Neural cell (in vitro differentiated cells): ENCODE data around the gene GRAMD4. TPM values are rescaled to one million over a fixed set of nuclear protein-coding genes. Genes with fewer than 3 reads are reported as not detected.

Experiments used
- H2AFZ ChIP-seq: fragments of 200-600, 300-800 bp; sonication (generic), shearing (Covaris generic); 2 replicates; pipeline ENCODE4 v1.6.0; 2014; ENCODE audit warnings: low read depth, mild to moderate bottlenecking, antibody characterized with exemption, low read length, moderate library complexity
- H3F3A ChIP-seq: fragments of 200-600 bp; shearing (Covaris generic); 2 replicates; pipeline ENCODE4 v1.6.1; 2016; ENCODE audit warnings: mild to moderate bottlenecking, moderate library complexity, mixed read lengths, antibody characterized with exemption, low read length; ENCODE audit not compliant: insufficient read depth, poor library complexity, severe bottlenecking
- H3K27ac ChIP-seq: fragments of 200-600, 300-800 bp; sonication (generic), shearing (Covaris generic); 2 replicates; pipeline ENCODE4 v1.5.1; 2014; ENCODE audit warnings: mild to moderate bottlenecking, low read length, moderate library complexity
- H3K27me3 ChIP-seq: fragments of 300-800, 200-600 bp; sonication (generic), shearing (Covaris generic); 2 replicates; pipeline ENCODE4 v1.6.0; 2014; ENCODE audit warnings: mild to moderate bottlenecking, low read depth, low read length, moderate library complexity; ENCODE audit not compliant: insufficient read depth
- H3K36me3 ChIP-seq: fragments of 300-800, 200-600 bp; sonication (generic), shearing (Covaris generic); 2 replicates; pipeline ENCODE4 v1.5.1; 2014; ENCODE audit warnings: mild to moderate bottlenecking, antibody characterized with exemption, low read length, moderate library complexity; ENCODE audit not compliant: insufficient read depth
- H3K4me2 ChIP-seq: fragments of 300-800, 200-600 bp; sonication (generic), shearing (Covaris generic); 2 replicates; pipeline ENCODE4 v1.6.0; 2014; ENCODE audit warnings: mild to moderate bottlenecking, low read length
- H3K4me3 ChIP-seq: fragments of 300-800, 200-600 bp; sonication (generic), shearing (Covaris generic); 2 replicates; pipeline ENCODE4 v1.5.1; 2014; ENCODE audit warnings: mild to moderate bottlenecking, low read length, moderate library complexity
- H3K79me2 ChIP-seq: fragments of 200-600 bp; shearing (Covaris generic); replicated peaks from 2 replicates; pipeline ENCODE4 v1.6.0; 2014; ENCODE audit warnings: mild to moderate bottlenecking, low read length, moderate library complexity; ENCODE audit not compliant: insufficient read depth
- H3K9ac ChIP-seq: fragments of 300-800, 200-600 bp; sonication (generic), shearing (Covaris generic); 2 replicates; pipeline ENCODE4 v1.6.1; 2016; ENCODE audit warnings: mild to moderate bottlenecking, low read length, mixed read lengths
- H3K9me2 ChIP-seq: fragments of 200-600 bp; shearing (Covaris generic); 2 replicates; pipeline ENCODE4 v1.6.1; 2016; ENCODE audit warnings: mild to moderate bottlenecking, low read length, mixed read lengths; ENCODE audit not compliant: insufficient read depth
- H3K9me3 ChIP-seq: fragments of 200-600, 300-800 bp; sonication (generic), shearing (Covaris generic); 2 replicates; pipeline ENCODE4 v1.6.1; 2016; ENCODE audit warnings: mild to moderate bottlenecking, mixed run types, low read length, moderate library complexity, mixed read lengths
- H4K20me1 ChIP-seq: fragments of 200-600 bp; shearing (Covaris generic); 2 replicates; pipeline ENCODE4 v1.6.1; 2016; ENCODE audit warnings: mild to moderate bottlenecking, mixed run types; ENCODE audit not compliant: insufficient read depth
- CTCF ChIP-seq: fragments of 450-650 bp; IDR thresholded peaks from 2 replicates; pipeline ENCODE4 v1.5.1; 2014; ENCODE audit warnings: antibody characterized with exemption, mild to moderate bottlenecking, moderate library complexity; ENCODE audit not compliant: poor library complexity, severe bottlenecking
- EP300 ChIP-seq: fragments of 450-650 bp; conservative IDR thresholded peaks from 2 replicates; pipeline ENCODE4 v1.6.1; 2014; ENCODE audit warnings: antibody characterized with exemption, mild to moderate bottlenecking, moderate library complexity; ENCODE audit not compliant: poor library complexity, severe bottlenecking
- EZH2 ChIP-seq: fragments of 200-600, 300-800 bp; shearing (Covaris generic), sonication (generic); IDR thresholded peaks from 2 replicates; pipeline ENCODE4 v1.6.1; 2014; ENCODE audit warnings: antibody characterized with exemption, low read length, borderline replicate concordance, mild to moderate bottlenecking; ENCODE audit not compliant: insufficient read depth, poor library complexity, severe bottlenecking
- MXI1 ChIP-seq: fragments of 450-650 bp; conservative IDR thresholded peaks from 2 replicates; pipeline ENCODE4 v1.6.1; 2014; ENCODE audit warnings: antibody characterized with exemption, mild to moderate bottlenecking; ENCODE audit not compliant: poor library complexity, severe bottlenecking
- POLR2AphosphoS5 ChIP-seq: IDR thresholded peaks from 2 replicates; pipeline ENCODE4 v1.6.1; 2012
- REST ChIP-seq: IDR thresholded peaks from 2 replicates; pipeline ENCODE4 v1.6.1; 2012; ENCODE audit warnings: borderline replicate concordance
- SMC3 ChIP-seq: fragments of 450-650 bp; conservative IDR thresholded peaks from 2 replicates; pipeline ENCODE4 v1.6.1; 2014; ENCODE audit warnings: antibody characterized with exemption, mild to moderate bottlenecking, moderate library complexity; ENCODE audit not compliant: poor library complexity
- TAF1 ChIP-seq: IDR thresholded peaks from 2 replicates; pipeline ENCODE4 v1.6.1; 2012; ENCODE audit warnings: low read depth
- polyA plus RNA-seq: library from polyadenylated mRNA; depleted of rRNA; stranded (reverse); fragments of >200 nt; gene quantifications from 2 replicates; pipeline ENCODE4 v1.2.3, GENCODE V29; 2014

GRAMD4 gene
- polyA plus RNA-seq, 1 donor from 2014 or later = 35.6 TPM

GRCh38 chr22:46575911-46576555 lies 44.2 kb upstream of the GRAMD4 start:
- no peaks in the 10 kb centered on the region for H3K9me3 ChIP-seq
- H3K27ac ChIP-seq = peak overlapping the region; percentile 77
- no peak for TF ChIP-seq CTCF
- no peak for TF ChIP-seq TAF1
- TF ChIP-seq MXI1 = no peak
- no peak for TF ChIP-seq EP300
- no peak for TF ChIP-seq REST
- no peaks in the 10 kb centered on the region for H3F3A ChIP-seq
- H3K9ac ChIP-seq = peak overlapping the region; percentile 69
- H3K4me2 ChIP-seq = no peak overlapping the region
- H3K79me2 ChIP-seq = peaks cover 7% of the 10 kb centered on the region
- no peaks in the 10 kb centered on the region for H3K36me3 ChIP-seq
- no peaks in the 10 kb centered on the region for H3K9me2 ChIP-seq
- peaks cover 16% of the 10 kb centered on the region for H3K27me3 ChIP-seq
- H4K20me1 ChIP-seq = no peaks in the 10 kb centered on the region
- peak overlapping the region; percentile 58 for H2AFZ ChIP-seq
- H3K4me3 ChIP-seq = peak overlapping the region; percentile 69

GRCh38 chr22:46576556-46577367 lies 43.4 kb upstream of the GRAMD4 start:
- TF ChIP-seq EP300 = peak; percentile 17
- TF ChIP-seq CTCF = no peak
- no peak for TF ChIP-seq TAF1
- no peak for TF ChIP-seq SMC3
- no peak for TF ChIP-seq REST
- peak; percentile 32 for TF ChIP-seq MXI1
- peak; percentile 35 for TF ChIP-seq POLR2AphosphoS5
- no peak for TF ChIP-seq EZH2
- no peak overlapping the region for H3K4me2 ChIP-seq
- no peaks in the 10 kb centered on the region for H3K36me3 ChIP-seq
- H3K79me2 ChIP-seq = peaks cover 7% of the 10 kb centered on the region
- no peaks in the 10 kb centered on the region for H4K20me1 ChIP-seq
- peak overlapping the region; percentile 58 for H2AFZ ChIP-seq
- H3K27ac ChIP-seq = peak overlapping the region; percentile 77
- H3K9me3 ChIP-seq = no peaks in the 10 kb centered on the region
- peaks cover 16% of the 10 kb centered on the region for H3K27me3 ChIP-seq
- peak overlapping the region; percentile 79 for H3K9ac ChIP-seq
- H3F3A ChIP-seq = no peaks in the 10 kb centered on the region
- peak overlapping the region; percentile 95 for H3K4me3 ChIP-seq
- no peaks in the 10 kb centered on the region for H3K9me2 ChIP-seq
